Activated CD8-positive, alpha-beta T cell treated with anti-CD3 and anti-CD28 coated beads for 36 hours (primary cell): ENCODE measurements around the gene SV2C. TPM values are rescaled to one million over a fixed set of nuclear protein-coding genes. Genes with fewer than 3 reads are reported as not detected.

Source experiments
- ATAC-seq: fragments of 200-7000 bp; cut with Tn5 transposase; one replicate; pipeline ENCODE4 v1.10.0; 2021; ENCODE audit warnings: mild to moderate bottlenecking, moderate library complexity
- CTCF ChIA-PET: fragments of 350-600 bp; sonication (Branson Sonifier 250); formaldehyde crosslinking; loops from one replicate; lab custom pipeline; 2021; ENCODE audit warnings: antibody characterized with exemption; lab: Charles Lee
- POLR2A ChIA-PET: fragments of 350-600 bp; sonication (Branson Sonifier 250); formaldehyde crosslinking; loops from one replicate; lab custom pipeline; 2021; ENCODE audit warnings: antibody characterized with exemption; lab: Charles Lee
- DNase-seq: peaks from one replicate; pipeline ENCODE4 v3.0.0-alpha.2; 2020
- H3K27ac Mint-ChIP-seq: one replicate; pipeline ENCODE4 v1.8.0; 2021; ENCODE audit warnings: mild to moderate bottlenecking, mixed read lengths
- H3K27me3 Mint-ChIP-seq: one replicate; pipeline ENCODE4 v1.8.0; 2021; ENCODE audit warnings: mixed read lengths
- H3K36me3 Mint-ChIP-seq: one replicate; pipeline ENCODE4 v1.8.0; 2021; ENCODE audit warnings: low read depth, mixed read lengths
- H3K4me1 Mint-ChIP-seq: one replicate; pipeline ENCODE4 v1.8.0; 2021; ENCODE audit warnings: low read depth, mixed read lengths
- H3K4me3 Mint-ChIP-seq: one replicate; pipeline ENCODE4 v1.8.0; 2021; ENCODE audit warnings: mild to moderate bottlenecking, moderate library complexity, mixed read lengths
- H3K9me3 Mint-ChIP-seq: one replicate; pipeline ENCODE4 v1.8.0; 2021; ENCODE audit warnings: mixed read lengths
- CTCF ChIP-seq: fragments of 200-600 bp; IDR thresholded peaks from one replicate; pipeline ENCODE4 v1.8.0; 2022; ENCODE audit warnings: antibody characterized with exemption, mild to moderate bottlenecking
- intact Hi-C: fragments of 100-400 bp; cut with micrococcal nuclease; formaldehyde crosslinking; loops from one replicate; pipeline ENCODE4 v1.10.0; 2022
- total RNA-seq, 2 experiments: library from RNA; stranded (reverse); gene quantifications; one replicate each; pipeline ENCODE4 v1.2.3, GENCODE V29; 2021

SV2C gene
- total RNA-seq, 2 experiments from 2014 or later, result 0.07 TPM; not detected in 1

GRCh38 chr5:76046741-76047140, 36.4 kb upstream of the SV2C start:
- Mint-ChIP-seq H3K4me1 (no peaks in the 10 kb centered on the region), H3K4me3 (no peak overlapping the region), H3K9me3 (no peaks in the 10 kb centered on the region), H3K36me3 (no peaks in the 10 kb centered on the region), H3K27me3 (peaks cover 24% of the 10 kb centered on the region), H3K27ac (no peak overlapping the region)
- no peak for TF ChIP-seq CTCF
- intact Hi-C loops, result no loop called here
- ChIA-PET POLR2A (no interaction called here), CTCF (no interaction called here)
- DNase-seq (no peak), ATAC-seq (no peak)

- POLR2A ChIA-PET, result no interaction called here
- H3K36me3 Mint-ChIP-seq, result no peaks in the 10 kb centered on the region
- no peak for ATAC-seq
- no peak overlapping the region for H3K27ac Mint-ChIP-seq
- no peaks in the 10 kb centered on the region for H3K9me3 Mint-ChIP-seq
- no peak for TF ChIP-seq CTCF
- CTCF ChIA-PET, result no interaction called here
- intact Hi-C loops, result no loop called here
- peaks cover 21% of the 10 kb centered on the region for H3K27me3 Mint-ChIP-seq
- no peak for DNase-seq
- no peaks in the 10 kb centered on the region for H3K4me1 Mint-ChIP-seq
- no peak overlapping the region for H3K4me3 Mint-ChIP-seq
Observed at GRCh38 chr5:76050134-76050533, 33.0 kb upstream of the SV2C start.

- no peaks in the 10 kb centered on the region for H3K4me1 Mint-ChIP-seq
- H3K27ac Mint-ChIP-seq, result no peak overlapping the region
- H3K9me3 Mint-ChIP-seq, result no peaks in the 10 kb centered on the region
- DNase-seq (no peak), ATAC-seq (no peak)
- H3K4me3 Mint-ChIP-seq, result no peak overlapping the region
- TF ChIP-seq CTCF, result no peak
- POLR2A ChIA-PET, result no interaction called here
- intact Hi-C loops, result no loop called here
- no peaks in the 10 kb centered on the region for H3K36me3 Mint-ChIP-seq
- peaks cover 17% of the 10 kb centered on the region for H3K27me3 Mint-ChIP-seq
- CTCF ChIA-PET, result no interaction called here
Observed at GRCh38 chr5:76062502-76063041, 20.6 kb upstream of the SV2C start.

GRCh38 chr5:76065258-76065657, 17.9 kb upstream of the SV2C start:
- Mint-ChIP-seq H3K4me3 (no peak overlapping the region), H3K27ac (no peak overlapping the region), H3K27me3 (peaks cover 16% of the 10 kb centered on the region), H3K4me1 (no peaks in the 10 kb centered on the region), H3K9me3 (no peaks in the 10 kb centered on the region), H3K36me3 (no peaks in the 10 kb centered on the region)
- DNase-seq (no peak), ATAC-seq (no peak)
- intact Hi-C loops, result no loop called here
- ChIA-PET POLR2A (no interaction called here), CTCF (interaction anchor here (0.9 kb wide), 2 partner anchors 10 to 110 kb away, joined by 3 to 4 read pairs; no protein-coding TSS in a partner anchor)
- TF ChIP-seq CTCF, result no peak

- POLR2A ChIA-PET, result no interaction called here
- no peaks in the 10 kb centered on the region for H3K9me3 Mint-ChIP-seq
- ATAC-seq, result no peak
- H3K4me1 Mint-ChIP-seq, result no peaks in the 10 kb centered on the region
- CTCF ChIA-PET, result no interaction called here
- H3K27ac Mint-ChIP-seq, result no peak overlapping the region
- DNase-seq, result no peak
- H3K4me3 Mint-ChIP-seq, result no peak overlapping the region
- intact Hi-C loops, result no loop called here
- no peaks in the 10 kb centered on the region for H3K36me3 Mint-ChIP-seq
- H3K27me3 Mint-ChIP-seq, result peaks cover 29% of the 10 kb centered on the region
- TF ChIP-seq CTCF, result no peak
Observed at GRCh38 chr5:76069061-76069735, 14.0 kb upstream of the SV2C start.
